Colonic mucosa (tissue), 4 donors: ENCODE results near the gene STYX. TPM values are rescaled to one million over a fixed set of nuclear protein-coding genes. Genes with fewer than 3 reads are reported as not detected.
A peak's percentile ranks its signal among the peaks of the same experiment; 100 is the strongest.

Source experiments
- DNase-seq: peaks from one replicate; pipeline ENCODE4 v3.0.0-alpha.2; 2020
- H3K27ac ChIP-seq: fragments of 200-600 bp; one replicate; pipeline ENCODE4 v1.8.0; 2021
- H3K27me3 ChIP-seq: fragments of 200-600 bp; one replicate; pipeline ENCODE4 v1.8.0; 2021
- H3K36me3 ChIP-seq: fragments of 200-600 bp; one replicate; pipeline ENCODE4 v1.8.0; 2021
- H3K4me1 ChIP-seq: fragments of 200-600 bp; one replicate; pipeline ENCODE4 v1.8.0; 2021; ENCODE audit warnings: mild to moderate bottlenecking
- H3K4me3 ChIP-seq: fragments of 200-600 bp; one replicate; pipeline ENCODE4 v1.8.0; 2021
- H3K9ac ChIP-seq, 2 donors: one replicate each; pipeline ENCODE4 v1.7.0; 2013; ENCODE audit warnings: control low read depth in 2 of 2, low read depth in 2 of 2, low read length in 2 of 2
- H3K9me3 ChIP-seq: fragments of 200-600 bp; one replicate; pipeline ENCODE4 v1.8.0; 2021
- CTCF ChIP-seq: fragments of 200-600 bp; IDR thresholded peaks from one replicate; pipeline ENCODE4 v1.8.0; 2022; ENCODE audit warnings: antibody characterized with exemption, mild to moderate bottlenecking
- intact Hi-C: fragments of 100-400 bp; cut with DNase I; formaldehyde crosslinking; loops from one replicate; pipeline ENCODE4 v1.14.1; 2022
- total RNA-seq, 2 donors: library from RNA; stranded (reverse); fragmentation: NEBNext Ultra II Directional in 1 of 2; extraction: Animal tissue kit (Norgen Biotek cat#: 25700) in 1 of 2; gene quantifications; one replicate each; pipeline ENCODE4 v1.2.1, GENCODE V29; 2021
- donor health status: healthy.
- donor health status: DM: no; HTN: no; CAD: no.
- donor health status: DM: no; HTN: no; CAD: no.

Gene STYX, protein sequence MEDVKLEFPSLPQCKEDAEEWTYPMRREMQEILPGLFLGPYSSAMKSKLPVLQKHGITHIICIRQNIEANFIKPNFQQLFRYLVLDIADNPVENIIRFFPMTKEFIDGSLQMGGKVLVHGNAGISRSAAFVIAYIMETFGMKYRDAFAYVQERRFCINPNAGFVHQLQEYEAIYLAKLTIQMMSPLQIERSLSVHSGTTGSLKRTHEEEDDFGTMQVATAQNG
- total RNA-seq, result 10 to 100 TPM in 1 of 2 donors, 1 to 10 TPM in 1; 7.4 to 11.2 TPM

GRCh38 chr14:52729925-52730708 is at the start of gene STYX:
STYX (plus strand) TSS chr14:52730166; CDS start chr14:52730475, 309 bp downstream.
- H3K9ac ChIP-seq, result peak within 1 kb of the TSS; percentile 92 to 93
- H3K27ac ChIP-seq, result peak within 1 kb of the TSS; percentile 77
- intact Hi-C loops, result loop anchor here (10.0 kb wide), 1 partner anchor 55 kb away; no protein-coding TSS in a partner anchor
- TF ChIP-seq CTCF, result no peak
- no peaks in the 10 kb centered on the region for H3K27me3 ChIP-seq
- H3K36me3 ChIP-seq, result peaks cover 5% of the 10 kb centered on the region
- DNase-seq, result peak; percentile 99
- H3K9me3 ChIP-seq, result no peaks in the 10 kb centered on the region
- H3K4me3 ChIP-seq, result peak within 1 kb of the TSS; percentile 92
- no peaks in the 10 kb centered on the region for H3K4me1 ChIP-seq

- H3K4me1 ChIP-seq, result no peaks in the 10 kb centered on the region
- no peak overlapping the region for H3K4me3 ChIP-seq
- no peak overlapping the region for H3K9ac ChIP-seq
- no peaks in the 10 kb centered on the region for H3K27me3 ChIP-seq
- no peaks in the 10 kb centered on the region for H3K9me3 ChIP-seq
- intact Hi-C loops, result no loop called here
- TF ChIP-seq CTCF, result no peak
- no peaks in the 10 kb centered on the region for H3K36me3 ChIP-seq
- DNase-seq, result no peak
- H3K27ac ChIP-seq, result no peak overlapping the region
These were observed 45.9 kb upstream of the STYX start for GRCh38 chr14:52683985-52684520.

GRCh38 chr14:52686176-52686575 is 43.8 kb upstream of the STYX start:
- no peaks in the 10 kb centered on the region for H3K27me3 ChIP-seq
- no peaks in the 10 kb centered on the region for H3K9me3 ChIP-seq
- H3K36me3 ChIP-seq, result no peaks in the 10 kb centered on the region
- no peak overlapping the region for H3K9ac ChIP-seq
- no peak for TF ChIP-seq CTCF
- no peak overlapping the region for H3K4me3 ChIP-seq
- no peaks in the 10 kb centered on the region for H3K4me1 ChIP-seq
- DNase-seq, result no peak
- no peak overlapping the region for H3K27ac ChIP-seq
- intact Hi-C loops, result no loop called here

- H3K4me3 ChIP-seq, result no peak overlapping the region
- H3K27me3 ChIP-seq, result no peaks in the 10 kb centered on the region
- no peak for TF ChIP-seq CTCF
- H3K9ac ChIP-seq, result no peak overlapping the region
- DNase-seq, result no peak
- H3K36me3 ChIP-seq, result no peaks in the 10 kb centered on the region
- intact Hi-C loops, result loop anchor here (10.0 kb wide), 1 partner anchor 136 kb away; the partner anchor contains the start of genes GPR137C and TXNDC16
- no peaks in the 10 kb centered on the region for H3K9me3 ChIP-seq
- no peak overlapping the region for H3K27ac ChIP-seq
- no peaks in the 10 kb centered on the region for H3K4me1 ChIP-seq
These were observed 38.8 kb upstream of the STYX start for GRCh38 chr14:52690983-52691760.
